OCI-LY7 (cell line): Measurements from ENCODE around the gene NPDC1. TPM values are rescaled to one million over a fixed set of nuclear protein-coding genes. Genes with fewer than 3 reads are reported as not detected.

Experiments
- BruUV-seq: library from RNA; stranded (reverse); fragments of 400-500 nt; replicated peaks from 2 replicates; lab custom pipeline; 2021; lab: Mats Ljungman, UMichigan
- CTCF ChIA-PET: fragments of 300-600 bp; sonication (Branson Sonifier 250); formaldehyde crosslinking; loops from one replicate; lab custom pipeline; 2022; ENCODE audit warnings: antibody characterized with exemption; ENCODE audit not compliant: unreplicated experiment; lab: Charles Lee
- POLR2A ChIA-PET: fragments of 300-600 bp; sonication (Branson Sonifier 250); formaldehyde crosslinking; loops from one replicate; lab custom pipeline; 2022; ENCODE audit warnings: antibody characterized with exemption; lab: Charles Lee
- DNase-seq: peaks from one replicate; pipeline ENCODE4 v3.0.0-alpha.2; 2015; ENCODE audit warnings: low spot score
- H2AFZ ChIP-seq: fragments of 200-600 bp; sonication (generic), shearing (Covaris generic); 2 replicates; pipeline ENCODE4 v1.6.1; 2014; ENCODE audit warnings: mild to moderate bottlenecking, antibody characterized with exemption, low read length, moderate library complexity
- H3K27ac ChIP-seq: fragments of 200-600 bp; sonication (generic); 2 replicates; pipeline ENCODE4 v1.5.1; 2014; ENCODE audit warnings: mixed run types, low read depth, mild to moderate bottlenecking, moderate library complexity, low read length, inconsistent platforms; ENCODE audit not compliant: poor library complexity, severe bottlenecking
- H3K36me3 ChIP-seq: fragments of 200-600 bp; sonication (generic); 2 replicates; pipeline ENCODE4 v1.6.1; 2014; ENCODE audit warnings: mild to moderate bottlenecking, antibody characterized with exemption, low read length, moderate library complexity, mixed read lengths; ENCODE audit not compliant: insufficient read depth
- H3K4me1 ChIP-seq: fragments of 200-600 bp; sonication (generic); 2 replicates; pipeline ENCODE4 v1.5.1; 2014; ENCODE audit warnings: mild to moderate bottlenecking, low read length; ENCODE audit not compliant: insufficient read depth, poor library complexity, severe bottlenecking
- H3K4me2 ChIP-seq: fragments of 200-600 bp; sonication (generic); 2 replicates; pipeline ENCODE4 v1.6.1; 2014; ENCODE audit warnings: mild to moderate bottlenecking, low read length
- H3K4me3 ChIP-seq: fragments of 200-600 bp; sonication (generic); 2 replicates; pipeline ENCODE4 v1.5.1; 2014; ENCODE audit warnings: mild to moderate bottlenecking, low read depth, low read length; ENCODE audit not compliant: poor library complexity, severe bottlenecking
- H3K79me2 ChIP-seq: fragments of 200-600 bp; sonication (generic); 2 replicates; pipeline ENCODE4 v1.6.1; 2016; ENCODE audit warnings: low read depth, mild to moderate bottlenecking, low read length, moderate library complexity, mixed read lengths; ENCODE audit not compliant: insufficient read depth
- H3K9me2 ChIP-seq: fragments of 200-600 bp; sonication (generic); 2 replicates; pipeline ENCODE4 v1.6.1; 2016; ENCODE audit warnings: mild to moderate bottlenecking, low read length, mixed read lengths; ENCODE audit not compliant: insufficient read depth
- H3K9me3 ChIP-seq: fragments of 200-600 bp; sonication (generic); 2 replicates; pipeline ENCODE4 v1.6.1; 2014; ENCODE audit warnings: mild to moderate bottlenecking, mixed run types, low read length, mixed read lengths
- H4K20me1 ChIP-seq: fragments of 200-600 bp; sonication (generic); 2 replicates; pipeline ENCODE4 v1.6.1; 2014; ENCODE audit warnings: mild to moderate bottlenecking, antibody characterized with exemption, low read length, moderate library complexity, mixed read lengths; ENCODE audit not compliant: insufficient read depth
- EZH2phosphoT487 ChIP-seq: fragments of 200-600 bp; sonication (generic); IDR thresholded peaks from 2 replicates; pipeline ENCODE4 v1.6.1; 2018; ENCODE audit warnings: low read depth, borderline replicate concordance, mild to moderate bottlenecking, mixed run types, antibody characterized with exemption, low read length, moderate library complexity, mixed read lengths
- intact Hi-C: fragments of 100-400 bp; cut with micrococcal nuclease; formaldehyde crosslinking; loops from one replicate; pipeline ENCODE4 v1.10.0; 2022; ENCODE audit not compliant: unreplicated experiment
- total RNA-seq, 2 experiments: library from RNA; depleted of rRNA in 1 of 2; stranded (reverse); fragments of >200 nt in 1 of 2; shearing (Covaris generic) in 1 of 2; gene quantifications; 2 replicates each; pipeline ENCODE4 v1.2.3, GENCODE V29; 2014 to 2022
- TF ChIP-seq, protein P1 (sequence below): fragments of 200-600 bp; sonication (generic); conservative IDR thresholded peaks from 2 replicates; pipeline ENCODE4 v1.5.1; 2014; ENCODE audit warnings: mild to moderate bottlenecking, antibody characterized with exemption, low read length, moderate library complexity, mixed read lengths

Gene NPDC1
- total RNA-seq, 2 experiments from 2014 or later, result 0.32 to 0.38 TPM

DNA sequence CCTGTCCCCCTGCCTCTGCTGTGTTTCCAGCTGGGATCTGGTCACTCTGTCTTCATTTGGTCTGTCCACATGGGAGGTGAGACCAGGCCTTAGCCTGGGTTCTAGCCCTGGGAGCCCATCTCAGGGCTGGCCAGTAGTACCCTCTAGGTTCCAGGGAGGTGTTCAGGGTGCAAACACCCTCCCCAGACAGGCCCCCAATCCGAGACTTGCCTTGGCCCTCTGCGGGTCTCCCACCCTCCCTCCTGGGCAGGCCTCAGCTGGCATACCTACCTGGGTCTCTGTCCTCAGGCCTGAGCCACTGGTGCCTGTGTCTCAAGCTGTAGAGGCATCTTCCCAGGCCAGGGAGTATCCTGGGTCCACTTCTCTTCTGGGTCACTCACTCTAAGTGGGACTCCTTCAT lies 25.3 kb upstream of the NPDC1 start:
- Histone ChIP-seq H3K79me2 (peaks cover 14% of the 10 kb centered on the region; the same call in 1 of the 2 replicates), H3K9me2 (no peaks in the 10 kb centered on the region), H3K36me3 (no peaks in the 10 kb centered on the region), H3K9me3 (no peaks in the 10 kb centered on the region), H3K4me2 (peak overlapping the region; percentile 86), H2AFZ (no peak overlapping the region; the same call in 1 of the 2 replicates), H4K20me1 (no peaks in the 10 kb centered on the region), H3K4me3 (peak overlapping the region; percentile 75), H3K27ac (peak overlapping the region; percentile 57), H3K4me1 (peaks cover 29% of the 10 kb centered on the region)
- no peak for DNase-seq
- POLR2A ChIA-PET, result interaction anchor here (0.5 to 3.1 kb wide), 8 partner anchors 11 to 152 kb away, joined by 3 to 13 read pairs (median 4); partner anchors contain the start of gene MAN1B1
- TF ChIP-seq, protein P1, sequence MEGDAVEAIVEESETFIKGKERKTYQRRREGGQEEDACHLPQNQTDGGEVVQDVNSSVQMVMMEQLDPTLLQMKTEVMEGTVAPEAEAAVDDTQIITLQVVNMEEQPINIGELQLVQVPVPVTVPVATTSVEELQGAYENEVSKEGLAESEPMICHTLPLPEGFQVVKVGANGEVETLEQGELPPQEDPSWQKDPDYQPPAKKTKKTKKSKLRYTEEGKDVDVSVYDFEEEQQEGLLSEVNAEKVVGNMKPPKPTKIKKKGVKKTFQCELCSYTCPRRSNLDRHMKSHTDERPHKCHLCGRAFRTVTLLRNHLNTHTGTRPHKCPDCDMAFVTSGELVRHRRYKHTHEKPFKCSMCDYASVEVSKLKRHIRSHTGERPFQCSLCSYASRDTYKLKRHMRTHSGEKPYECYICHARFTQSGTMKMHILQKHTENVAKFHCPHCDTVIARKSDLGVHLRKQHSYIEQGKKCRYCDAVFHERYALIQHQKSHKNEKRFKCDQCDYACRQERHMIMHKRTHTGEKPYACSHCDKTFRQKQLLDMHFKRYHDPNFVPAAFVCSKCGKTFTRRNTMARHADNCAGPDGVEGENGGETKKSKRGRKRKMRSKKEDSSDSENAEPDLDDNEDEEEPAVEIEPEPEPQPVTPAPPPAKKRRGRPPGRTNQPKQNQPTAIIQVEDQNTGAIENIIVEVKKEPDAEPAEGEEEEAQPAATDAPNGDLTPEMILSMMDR, result no peak
- no peak for TF ChIP-seq EZH2phosphoT487
- intact Hi-C loops, result no loop called here
- no TSS peak for BruUV-seq
- CTCF ChIA-PET, result interaction anchor here (0.7 kb wide), 1 partner anchor 42 kb away, joined by 3 read pairs; no protein-coding TSS in a partner anchor

GRCh38 chr9:137070906-137071275 lies 24.9 kb upstream of the NPDC1 start:
- peak overlapping the region; percentile 86 for H3K4me2 ChIP-seq
- H4K20me1 ChIP-seq, result no peaks in the 10 kb centered on the region
- peak overlapping the region; percentile 75 for H3K4me3 ChIP-seq
- POLR2A ChIA-PET, result interaction anchor here (0.5 to 3.1 kb wide), 11 partner anchors 11 to 153 kb away, joined by 3 to 13 read pairs (median 4); partner anchors contain the start of gene MAN1B1
- DNase-seq, result peak; percentile 42
- H3K27ac ChIP-seq, result peak overlapping the region; percentile 57
- CTCF ChIA-PET, result no interaction called here
- H3K9me3 ChIP-seq, result no peaks in the 10 kb centered on the region
- TF ChIP-seq, protein P1, result no peak
- TF ChIP-seq EZH2phosphoT487, result no peak
- H3K4me1 ChIP-seq, result peaks cover 29% of the 10 kb centered on the region
- TSS peak; percentile 29 for BruUV-seq
- H3K36me3 ChIP-seq, result no peaks in the 10 kb centered on the region
- H3K9me2 ChIP-seq, result no peaks in the 10 kb centered on the region
- peaks cover 14% of the 10 kb centered on the region; the same call in 1 of the 2 replicates for H3K79me2 ChIP-seq
- peak overlapping the region; percentile 63; the same call in 1 of the 2 replicates for H2AFZ ChIP-seq
- intact Hi-C loops, result loop anchor here (1.0 kb wide), 1 partner anchor 15 kb away; the partner anchor contains the start of gene MAN1B1
